GM12892 (cell line): ENCODE results near the gene GDPGP1.
A peak's percentile ranks its signal among the peaks of the same experiment; 100 is the strongest.
"Not testable (repeated sequence)": the region's sequence is repeated elsewhere in the genome, so short reads cannot be mapped to it uniquely, and the experiment has no call there.

Source experiments
- DNase-seq: peaks from one replicate; pipeline ENCODE4 v3.0.0; 2011; ENCODE audit not compliant: insufficient read length
- FAIRE-seq: peaks from 2 replicates; lab custom pipeline; 2011; peaks lifted over from hg19 to GRCh38; lab: Jason Lieb, UNC
- POLR2A ChIP-seq: IDR thresholded peaks from 2 replicates; pipeline ENCODE4 v1.6.1; 2011; ENCODE audit warnings: low read depth, low read length, control low read depth
- POLR2AphosphoS5 ChIP-seq: IDR thresholded peaks from 2 replicates; pipeline ENCODE4 v1.6.1; 2011; ENCODE audit warnings: low read depth, low read length, control low read depth
- TAF1 ChIP-seq: IDR thresholded peaks from 2 replicates; pipeline ENCODE4 v1.6.1; 2011; ENCODE audit warnings: low read depth, mild to moderate bottlenecking, control low read depth, low read length, borderline replicate concordance

GDPGP1 gene

GRCh38 chr15:90270502-90271150 is 36.6 kb downstream of the GDPGP1 start:
- FAIRE-seq = no peak
- TF ChIP-seq POLR2A = no peak
- no peak for TF ChIP-seq TAF1
- no peak for TF ChIP-seq POLR2AphosphoS5

GRCh38 chr15:90271459-90272166 is 37.6 kb downstream of the GDPGP1 start:
- DNase-seq = no peak
- TF ChIP-seq POLR2AphosphoS5 (no peak), TAF1 (no peak), POLR2A (no peak)
- no peak for FAIRE-seq

More at GRCh38 chr15:90270502-90271150, 36.6 kb downstream of the GDPGP1 start:
- DNase-seq = no peak

GRCh38 chr15:90278467-90278866 is 44.5 kb downstream of the GDPGP1 start:
- FAIRE-seq, DNase-seq: not testable (repeated sequence)

GRCh38 chr15:90280743-90281142 is 46.7 kb downstream of the GDPGP1 start:
- DNase-seq, FAIRE-seq: not testable (repeated sequence)

- not testable (repeated sequence) for DNase-seq, FAIRE-seq
These were observed 47.6 kb downstream of the GDPGP1 start for GRCh38 chr15:90281637-90282036.

GRCh38 chr15:90286678-90287077 is 52.7 kb downstream of the GDPGP1 start:
- TF ChIP-seq POLR2AphosphoS5 (no peak), POLR2A (no peak)
- FAIRE-seq (no peak), DNase-seq (no peak)

GRCh38 chr15:90287101-90287500 is 53.1 kb downstream of the GDPGP1 start:
- FAIRE-seq (no peak), DNase-seq (no peak)
- no peak for TF ChIP-seq TAF1
- no peak for TF ChIP-seq POLR2A
- TF ChIP-seq POLR2AphosphoS5 = no peak

- DNase-seq (no peak), FAIRE-seq (no peak)
- no peak for TF ChIP-seq POLR2A
- TF ChIP-seq TAF1 = no peak
- no peak for TF ChIP-seq POLR2AphosphoS5
These were observed 53.9 kb downstream of the GDPGP1 start for GRCh38 chr15:90287946-90288345.

GRCh38 chr15:90291679-90292356 is 57.8 kb downstream of the GDPGP1 start:
- peak; percentile 31 for DNase-seq

GRCh38 chr15:90293040-90293810 is 59.2 kb downstream of the GDPGP1 start:
- FAIRE-seq = not testable (repeated sequence)
- DNase-seq = peak; percentile 38

More at GRCh38 chr15:90291679-90292356, 57.8 kb downstream of the GDPGP1 start:
- TF ChIP-seq POLR2AphosphoS5 = no peak
- no peak for TF ChIP-seq TAF1
- no peak for TF ChIP-seq POLR2A
- peak; percentile 72 for FAIRE-seq

GRCh38 chr15:90294159-90294558 is 60.1 kb downstream of the GDPGP1 start:
- FAIRE-seq = no peak
- TF ChIP-seq TAF1 = no peak
- no peak for TF ChIP-seq POLR2A
- no peak for TF ChIP-seq POLR2AphosphoS5
- no peak for DNase-seq
